Spinal cord (tissue), 10 donors: ENCODE data around the gene RAB40A. TPM values are rescaled to one million over a fixed set of nuclear protein-coding genes. Genes with fewer than 3 reads are reported as not detected.

Experiments used
- DNase-seq, 6 donors: peaks; one replicate each; pipeline versions ENCODE4 v3.0.0 to v3.0.0-alpha.2; 2013 to 2015; ENCODE audit warnings: low spot score in 6 of 6, low read depth in 4 of 6
- H3K27ac ChIP-seq: one replicate; pipeline ENCODE4 v1.5.1; 2013; ENCODE audit warnings: low read depth, low read length, control low read depth
- H3K27me3 ChIP-seq: one replicate; pipeline ENCODE4 v1.6.1; 2013; ENCODE audit warnings: low read length; ENCODE audit not compliant: control insufficient read depth, insufficient read depth
- H3K36me3 ChIP-seq: one replicate; pipeline ENCODE4 v1.6.1; 2013; ENCODE audit warnings: low read length; ENCODE audit not compliant: control insufficient read depth, insufficient read depth
- H3K4me1 ChIP-seq: one replicate; pipeline ENCODE4 v1.6.1; 2013; ENCODE audit warnings: low read length; ENCODE audit not compliant: control insufficient read depth, insufficient read depth
- H3K4me3 ChIP-seq: one replicate; pipeline ENCODE4 v1.5.1; 2013; ENCODE audit warnings: low read depth, low read length, control low read depth
- H3K9me3 ChIP-seq: one replicate; pipeline ENCODE4 v1.6.1; 2013; ENCODE audit warnings: low read length; ENCODE audit not compliant: control insufficient read depth, insufficient read depth
- WGBS: methylation state at CpG from one replicate; pipeline ENCODE4 v1.1.5; 2013; ENCODE audit warnings: missing lambda C conversion rate; ENCODE audit not compliant: insufficient coverage; 5-methylcytosine and 5-hydroxymethylcytosine counted together
- polyA plus RNA-seq, 2 donors: library from polyadenylated mRNA; unstranded; fragments of 120-200 nt; gene quantifications; one replicate each; pipeline ENCODE4 v1.2.1, GENCODE V29; 2013; ENCODE audit not compliant: insufficient read length in 2 of 2
- total RNA-seq, 2 donors: library from RNA; depleted of rRNA in 1 of 2; stranded (reverse); fragments of 120-200 nt in 1 of 2; fragments of >200 nt in 1 of 2; gene quantifications; one replicate each; pipeline versions ENCODE4 v1.2.3 to v1.2.4, GENCODE V29; 2013 to 2014
- donor health status: healthy.

Gene RAB40A
- total and polyA plus RNA-seq, 4 donors, result 0.88 to 3.0 (median 2.0) TPM

- Histone ChIP-seq H3K36me3 (no peaks in the 10 kb centered on the region), H3K27ac (no peak overlapping the region), H3K27me3 (peaks cover 4% of the 10 kb centered on the region), H3K9me3 (peaks cover 6% of the 10 kb centered on the region), H3K4me3 (no peak overlapping the region), H3K4me1 (no peaks in the 10 kb centered on the region)
- 28% methylated on average over 2 of the region's 3 CpGs for WGBS
- DNase-seq, result peak in 4 of 6 donors; percentile 2 to 77 (median 32)
Measured at GRCh38 chrX:103549916-103550315, 30.6 kb upstream of the RAB40A start.

- Histone ChIP-seq H3K4me1 (no peaks in the 10 kb centered on the region), H3K36me3 (no peaks in the 10 kb centered on the region), H3K27ac (no peak overlapping the region), H3K4me3 (no peak overlapping the region), H3K9me3 (no peaks in the 10 kb centered on the region), H3K27me3 (peaks cover 5% of the 10 kb centered on the region)
- no peak for DNase-seq
Measured at GRCh38 chrX:103540145-103540544, 20.9 kb upstream of the RAB40A start.

GRCh38 chrX:103539695-103540094, 20.4 kb upstream of the RAB40A start:
- Histone ChIP-seq H3K27ac (no peak overlapping the region), H3K27me3 (peaks cover 5% of the 10 kb centered on the region), H3K9me3 (no peaks in the 10 kb centered on the region), H3K4me1 (no peaks in the 10 kb centered on the region), H3K4me3 (no peak overlapping the region), H3K36me3 (no peaks in the 10 kb centered on the region)
- no CpG with 5 or more reads among the region's 2 CpGs for WGBS
- DNase-seq, result no peak

- H3K4me3 ChIP-seq, result no peak overlapping the region
- no peak for DNase-seq
- no peak overlapping the region for H3K27ac ChIP-seq
- H3K27me3 ChIP-seq, result peaks cover 7% of the 10 kb centered on the region
- no peaks in the 10 kb centered on the region for H3K36me3 ChIP-seq
- no peaks in the 10 kb centered on the region for H3K9me3 ChIP-seq
- peaks cover 2% of the 10 kb centered on the region for H3K4me1 ChIP-seq
Measured at GRCh38 chrX:103538728-103539127, 19.4 kb upstream of the RAB40A start.

DNA sequence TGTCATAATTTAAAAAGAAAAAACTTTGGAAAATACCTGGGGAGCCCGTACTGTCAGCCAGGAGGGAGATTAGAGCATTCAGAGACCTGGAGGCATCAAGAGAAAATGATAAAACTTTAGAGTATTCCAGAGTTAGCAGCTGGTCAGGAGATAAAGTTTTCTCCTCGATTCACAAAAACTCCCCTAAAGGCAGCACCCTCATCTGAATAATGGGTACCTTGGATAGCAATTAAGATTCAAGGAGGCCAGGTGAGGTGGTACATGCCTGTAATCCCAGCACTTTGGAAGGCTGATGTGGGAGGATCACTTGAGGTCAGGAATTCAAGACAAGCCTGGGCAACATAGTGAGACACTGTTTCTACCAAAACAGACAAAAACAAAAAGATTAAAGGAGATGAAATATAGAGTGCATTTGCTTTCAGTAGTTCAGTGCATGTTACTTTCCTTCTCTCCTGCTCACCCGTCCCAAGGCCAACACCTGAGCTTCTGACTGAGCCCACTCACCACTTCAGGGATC, 18.6 kb upstream of the RAB40A start:
- Histone ChIP-seq H3K27me3 (peaks cover 9% of the 10 kb centered on the region), H3K36me3 (no peaks in the 10 kb centered on the region), H3K4me1 (peaks cover 2% of the 10 kb centered on the region), H3K4me3 (no peak overlapping the region), H3K9me3 (no peaks in the 10 kb centered on the region), H3K27ac (no peak overlapping the region)
- DNase-seq, result no peak
- WGBS, result 60% methylated on average over 1 of the region's 3 CpGs

GRCh38 chrX:103536732-103537131, 17.4 kb upstream of the RAB40A start:
- Histone ChIP-seq H3K27me3 (peaks cover 6% of the 10 kb centered on the region), H3K36me3 (no peaks in the 10 kb centered on the region), H3K4me3 (no peak overlapping the region), H3K4me1 (peaks cover 2% of the 10 kb centered on the region), H3K27ac (no peak overlapping the region), H3K9me3 (no peaks in the 10 kb centered on the region)
- DNase-seq, result no peak

DNA sequence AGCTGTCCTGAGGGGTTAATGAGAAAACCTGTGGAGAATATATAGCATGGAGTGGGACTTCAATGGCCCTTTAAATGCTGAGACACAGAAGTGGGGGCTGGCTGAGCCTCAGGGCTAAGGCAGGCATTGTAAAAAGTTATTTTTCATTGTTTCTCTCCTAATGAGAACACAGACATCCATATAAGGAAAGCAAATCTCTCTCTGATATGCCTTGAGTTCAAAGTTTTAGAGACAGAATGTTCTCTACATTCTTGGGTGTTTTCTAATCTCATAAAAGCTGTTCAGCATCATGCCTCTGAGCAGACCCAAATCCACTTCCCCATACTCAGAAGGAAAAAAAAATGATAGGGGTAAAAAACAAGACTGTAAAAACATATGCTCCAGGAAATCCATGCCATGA, 16.8 kb upstream of the RAB40A start:
- DNase-seq, result no peak
- Histone ChIP-seq H3K4me1 (peaks cover 2% of the 10 kb centered on the region), H3K9me3 (no peaks in the 10 kb centered on the region), H3K27me3 (peaks cover 6% of the 10 kb centered on the region), H3K36me3 (no peaks in the 10 kb centered on the region), H3K4me3 (no peak overlapping the region), H3K27ac (no peak overlapping the region)

DNA sequence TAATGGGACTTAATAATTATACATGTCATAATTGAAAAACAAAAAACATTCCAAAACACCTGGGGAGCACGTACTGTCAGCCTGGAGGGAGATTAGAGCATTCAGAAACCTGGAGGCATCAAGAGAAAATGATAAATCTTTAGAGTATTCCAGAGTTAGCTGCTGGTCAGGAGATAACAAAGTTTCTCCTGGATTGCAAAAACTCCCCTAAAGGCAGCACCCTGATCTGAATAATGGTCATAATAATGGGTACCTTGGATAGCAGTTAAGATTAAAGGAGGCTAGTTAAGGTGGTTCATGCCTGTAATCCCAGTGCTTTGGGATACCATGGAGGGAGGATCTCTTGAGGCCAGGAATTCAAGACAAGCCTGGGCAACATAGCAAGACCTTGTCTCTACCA, 15.9 kb upstream of the RAB40A start:
- no peaks in the 10 kb centered on the region for H3K9me3 ChIP-seq
- WGBS, result no CpG with 5 or more reads among the region's 1 CpG
- no peak overlapping the region for H3K27ac ChIP-seq
- peaks cover 2% of the 10 kb centered on the region for H3K4me1 ChIP-seq
- no peaks in the 10 kb centered on the region for H3K36me3 ChIP-seq
- peaks cover 9% of the 10 kb centered on the region for H3K27me3 ChIP-seq
- DNase-seq, result no peak
- H3K4me3 ChIP-seq, result no peak overlapping the region

- WGBS, result 19% methylated on average over 7 of the region's 15 CpGs
- Histone ChIP-seq H3K36me3 (no peaks in the 10 kb centered on the region), H3K4me3 (peak overlapping the region; percentile 46), H3K9me3 (no peaks in the 10 kb centered on the region), H3K27me3 (peaks cover 13% of the 10 kb centered on the region), H3K27ac (peak overlapping the region; percentile 42), H3K4me1 (peaks cover 2% of the 10 kb centered on the region)
- DNase-seq, result peak; percentile 57 to 96 (median 78)
Measured at GRCh38 chrX:103533511-103534216, 14.4 kb upstream of the RAB40A start.

GRCh38 chrX:103531002-103531401, 11.7 kb upstream of the RAB40A start:
- Histone ChIP-seq H3K9me3 (no peaks in the 10 kb centered on the region), H3K27ac (no peak overlapping the region), H3K4me3 (no peak overlapping the region), H3K27me3 (peaks cover 22% of the 10 kb centered on the region), H3K36me3 (no peaks in the 10 kb centered on the region), H3K4me1 (peaks cover 2% of the 10 kb centered on the region)
- no peak for DNase-seq
- 81% methylated on average over 5 of the region's 6 CpGs for WGBS
